ENCODE results near the gene RBPJL.
"Not testable (repeated sequence)": the region's sequence is repeated elsewhere in the genome, so short reads cannot be mapped to it uniquely, and the experiment has no call there.

The RBPJL gene

DNA sequence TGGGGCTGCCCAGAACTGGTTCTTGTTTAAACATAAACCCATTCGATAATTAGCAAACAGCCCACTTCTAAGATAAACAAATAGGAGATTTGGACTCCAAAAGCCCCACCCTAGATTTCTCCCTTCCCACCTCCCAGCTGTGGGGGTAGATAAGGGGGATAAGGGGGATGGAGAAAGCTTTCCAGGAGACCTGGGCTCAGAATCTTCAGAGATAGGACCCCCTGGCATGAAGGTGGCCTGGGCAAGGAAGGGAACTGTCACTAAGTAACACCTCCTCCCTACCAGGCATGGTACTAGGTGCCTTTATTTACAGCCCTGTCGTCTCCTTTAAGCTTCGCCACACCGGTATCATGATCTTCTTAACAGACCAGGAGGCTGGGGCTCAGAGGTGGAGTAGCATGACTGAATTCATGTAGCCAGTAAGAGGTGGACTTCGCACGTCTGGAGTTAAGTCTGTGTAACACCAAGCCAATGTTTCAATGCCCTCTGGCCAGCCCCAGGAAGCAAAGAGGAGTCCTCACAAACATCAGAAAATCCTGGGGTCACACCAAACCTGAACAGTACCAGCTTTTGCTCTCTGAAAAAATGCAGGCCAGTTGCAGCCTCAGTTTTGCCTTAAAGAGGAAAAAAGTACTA lies 37.0 kb downstream of the RBPJL start:
- DNase-seq: no peak

DNA sequence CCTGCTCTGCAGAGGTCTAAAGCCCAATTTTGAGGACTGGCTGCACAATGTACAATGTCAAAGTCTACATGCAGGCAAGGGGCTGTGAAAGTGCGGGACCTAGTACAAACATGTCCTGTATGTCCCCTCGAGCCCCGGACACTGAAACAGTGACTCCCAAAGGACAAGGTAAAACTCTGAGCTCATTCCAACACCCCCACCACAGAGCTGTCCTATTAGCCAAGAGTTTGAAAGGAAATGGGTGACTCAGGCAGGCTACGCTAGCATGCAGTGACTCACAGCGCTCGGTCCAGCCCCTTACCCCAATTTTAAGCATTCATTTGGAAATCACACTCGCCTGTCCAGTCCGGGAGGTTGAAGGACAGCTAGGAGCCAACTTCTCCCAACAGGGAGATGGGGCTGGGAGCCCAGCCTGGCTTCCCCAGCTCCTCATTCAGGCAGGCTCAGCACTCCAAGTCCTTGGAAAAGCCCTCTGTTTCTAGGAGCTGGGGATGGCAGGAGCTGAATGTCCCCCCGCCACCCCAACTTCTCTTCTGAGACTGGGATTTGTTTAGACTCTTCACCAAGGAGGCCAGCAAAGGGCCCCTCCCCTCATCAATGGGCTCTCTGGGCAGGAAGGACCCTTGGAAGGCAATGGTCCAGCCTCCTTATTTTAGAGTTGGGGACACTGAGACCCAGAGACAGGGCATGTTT lies 37.7 kb downstream of the RBPJL start:
- no peak for DNase-seq

DNA sequence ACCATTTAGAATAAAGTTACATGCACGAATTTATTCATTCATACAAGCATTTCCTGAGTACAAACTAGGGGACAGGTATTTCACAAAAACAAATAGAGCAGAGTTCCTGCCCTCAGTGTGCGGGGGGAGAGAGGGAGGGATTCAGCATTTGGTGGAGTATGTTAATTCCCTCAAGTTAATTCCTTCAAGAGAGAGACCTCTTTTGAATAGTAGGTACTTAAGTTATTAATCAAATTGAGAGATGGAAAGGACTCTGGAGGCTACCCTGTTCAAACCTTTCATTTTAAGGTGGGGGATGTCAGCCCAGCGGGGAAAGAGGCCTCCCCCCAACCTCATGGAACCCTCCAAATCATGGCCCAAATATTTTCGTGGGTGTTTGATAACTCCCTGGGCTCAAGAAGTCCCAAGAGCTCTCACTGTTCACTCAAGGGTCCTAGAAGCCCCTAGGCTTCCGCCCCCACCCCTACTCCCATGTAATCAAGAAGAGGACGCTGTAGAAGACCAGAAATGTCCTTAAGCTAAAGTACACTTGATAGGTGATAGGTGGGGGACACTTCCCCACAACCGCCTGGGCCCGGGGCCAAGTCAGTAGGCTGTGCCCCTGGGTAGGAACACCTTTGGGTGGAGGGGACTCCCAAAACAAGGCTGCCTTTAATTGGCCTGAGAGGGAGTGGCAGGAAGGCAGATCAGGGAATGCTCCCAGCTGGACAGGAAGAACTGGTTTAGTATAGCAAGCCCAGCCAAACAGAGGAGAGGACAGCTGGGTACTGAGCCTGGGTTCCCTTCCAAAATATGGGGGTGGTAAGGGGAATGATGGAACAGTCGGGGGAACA lies 38.7 kb downstream of the RBPJL start:
- no peak for DNase-seq

DNA sequence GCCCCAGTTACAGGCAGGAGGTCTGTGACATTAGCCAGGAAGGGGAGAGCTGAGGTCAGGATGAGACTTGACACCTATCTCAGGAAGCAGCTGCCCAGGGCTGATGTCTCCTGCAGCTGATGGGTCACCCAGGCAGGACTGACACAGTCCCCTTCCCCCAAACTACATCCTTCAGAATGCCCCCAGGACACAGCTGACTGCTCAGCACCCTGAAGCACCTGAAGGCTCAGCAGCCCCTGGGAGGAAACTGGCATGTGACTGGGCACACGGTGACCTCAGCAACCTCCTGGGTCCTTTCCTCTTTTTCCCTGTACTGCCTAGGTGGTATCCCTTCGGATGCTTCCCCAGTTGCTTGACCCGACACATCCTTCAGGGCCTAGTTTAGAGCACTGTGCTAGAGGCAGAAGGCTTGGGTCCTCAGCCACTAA lies 39.7 kb downstream of the RBPJL start:
- no peak for DNase-seq

DNA sequence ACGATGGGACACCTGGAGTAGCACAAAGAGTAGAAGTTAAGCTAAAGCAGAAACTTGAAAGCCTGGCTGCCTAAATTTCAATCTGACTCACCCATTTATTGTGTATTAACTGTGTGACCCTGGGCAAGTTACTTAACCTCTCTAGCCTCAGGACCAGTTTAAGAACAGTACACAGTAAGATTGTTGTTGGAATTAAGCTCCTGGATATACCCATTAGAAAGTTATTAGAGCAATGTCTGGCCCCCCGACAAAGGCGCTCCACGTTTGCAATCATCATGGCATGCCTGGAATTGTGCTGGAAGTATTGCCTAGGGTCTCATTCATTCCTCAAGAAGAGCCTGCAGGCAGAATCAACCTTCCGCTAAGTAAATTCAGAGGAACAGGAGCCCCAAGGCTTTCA lies 40.2 kb downstream of the RBPJL start:
- DNase-seq: no peak

DNA sequence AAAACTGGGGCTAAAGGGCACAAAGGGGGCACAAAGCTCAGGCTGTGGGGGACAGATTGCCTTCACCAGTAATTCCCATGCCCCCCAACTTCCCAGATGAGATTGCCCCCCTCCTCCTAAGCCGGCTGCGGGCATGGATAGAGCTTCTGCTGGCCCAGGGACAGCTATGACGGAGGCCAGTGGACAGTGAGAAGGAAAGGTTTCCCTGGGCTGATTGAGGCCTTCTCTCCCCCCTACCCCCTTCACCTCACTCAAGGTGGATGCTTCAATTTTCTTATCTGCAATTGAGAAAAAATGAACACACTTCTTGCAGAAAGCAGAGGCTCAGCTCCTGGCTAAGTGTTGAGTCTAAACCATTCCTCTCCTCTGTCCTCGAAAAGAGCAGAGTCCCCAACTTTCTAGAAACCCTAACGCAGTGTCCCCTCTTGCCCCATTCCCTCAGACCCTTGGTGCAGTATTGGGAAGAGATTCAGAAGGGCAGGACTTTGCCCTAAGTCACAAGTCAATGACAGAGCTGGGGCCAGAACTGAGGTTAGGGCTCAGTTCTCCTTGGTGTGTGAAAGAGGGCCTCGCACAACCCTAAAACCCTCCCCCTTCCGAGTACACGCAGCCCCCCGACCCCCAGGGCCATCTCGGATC lies 40.8 kb downstream of the RBPJL start:
- DNase-seq: no peak

DNA sequence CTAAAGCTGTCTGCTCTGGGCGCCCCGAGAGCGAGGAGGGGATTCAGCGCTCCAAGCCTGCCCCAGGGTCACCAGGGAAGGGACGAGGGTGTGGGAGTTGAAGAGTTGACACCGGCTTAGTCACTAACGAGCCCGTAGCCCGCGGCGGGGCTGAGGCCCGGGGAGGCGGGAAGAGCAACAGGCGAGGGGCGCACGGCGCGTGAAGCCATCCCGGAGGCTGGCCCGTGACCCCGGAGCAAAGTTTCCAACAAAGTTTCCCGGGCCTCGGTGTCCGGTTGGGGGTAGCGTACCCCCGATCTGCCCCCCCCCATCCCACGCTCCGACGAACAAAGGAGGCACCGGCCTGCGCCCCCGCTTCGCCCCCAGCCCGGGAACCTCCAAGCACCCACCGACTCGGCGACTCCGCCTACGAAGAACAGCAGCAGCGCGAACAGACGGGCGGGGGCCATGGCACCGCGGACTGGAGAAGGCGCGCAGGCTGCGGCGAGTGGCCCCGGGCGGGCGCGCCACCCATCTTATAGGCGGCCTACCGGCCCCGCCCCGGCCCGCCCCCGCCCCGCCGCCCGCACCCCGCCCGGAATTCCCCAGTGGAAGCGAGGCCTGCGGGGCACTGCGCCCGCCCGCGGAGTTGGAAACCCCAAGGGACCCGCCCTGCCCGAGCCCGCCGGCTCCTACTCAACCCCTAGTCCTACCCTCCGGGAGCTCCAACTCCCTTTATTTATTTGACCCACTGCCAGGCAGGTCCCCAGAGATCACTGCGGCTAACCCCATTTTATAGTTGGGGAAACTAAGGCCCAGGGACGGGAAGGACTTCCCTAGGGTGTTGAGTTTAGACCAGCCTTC lies 41.5 kb downstream of the RBPJL start, which contains the start of gene SDC4:
TSS of gene SDC4 (minus strand) at position 489 of the 843 bp plus-strand sequence. CDS start at position 449, 40 bp downstream.
- peak in 1 of 2 experiments; percentile 16 for DNase-seq

DNA sequence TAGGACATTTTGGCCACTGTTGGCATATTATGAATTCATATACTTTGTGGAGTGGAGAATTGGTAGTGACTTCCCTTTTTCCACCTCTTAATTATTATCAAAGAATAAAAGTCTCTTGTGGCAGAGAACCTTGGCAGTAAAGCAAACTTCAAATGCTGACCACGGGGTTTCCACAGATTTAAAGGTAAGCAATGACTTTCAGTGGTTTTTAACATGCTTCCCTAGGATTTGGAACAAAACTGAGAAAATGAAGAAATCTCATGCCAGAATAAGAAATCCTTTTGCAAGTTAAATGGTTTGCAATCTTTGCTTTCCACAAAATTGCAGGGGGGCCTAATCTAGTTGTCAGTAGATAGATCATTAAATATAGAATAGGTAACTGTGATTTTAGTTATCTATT lies 43.6 kb downstream of the RBPJL start:
- DNase-seq: no peak

DNA sequence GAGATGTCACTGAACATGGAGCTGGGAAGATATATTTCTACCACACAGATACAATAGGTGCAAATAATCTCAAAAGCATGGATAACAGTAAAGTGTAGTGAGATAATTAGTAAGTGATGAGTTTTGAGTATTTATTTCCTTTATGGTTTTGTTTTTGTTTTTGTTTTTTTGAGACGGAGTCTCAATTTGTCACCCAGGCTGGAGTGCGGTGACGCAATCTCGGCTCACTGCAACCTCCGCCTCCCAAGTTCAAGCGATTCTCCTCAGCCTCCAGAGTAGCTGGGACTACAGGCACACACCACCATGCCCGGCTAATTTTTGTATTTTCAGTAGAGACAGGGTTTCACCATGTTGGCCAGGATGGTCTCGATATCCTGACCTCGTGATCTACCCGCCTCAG lies 44.2 kb downstream of the RBPJL start:
- not testable (repeated sequence) for DNase-seq

DNA sequence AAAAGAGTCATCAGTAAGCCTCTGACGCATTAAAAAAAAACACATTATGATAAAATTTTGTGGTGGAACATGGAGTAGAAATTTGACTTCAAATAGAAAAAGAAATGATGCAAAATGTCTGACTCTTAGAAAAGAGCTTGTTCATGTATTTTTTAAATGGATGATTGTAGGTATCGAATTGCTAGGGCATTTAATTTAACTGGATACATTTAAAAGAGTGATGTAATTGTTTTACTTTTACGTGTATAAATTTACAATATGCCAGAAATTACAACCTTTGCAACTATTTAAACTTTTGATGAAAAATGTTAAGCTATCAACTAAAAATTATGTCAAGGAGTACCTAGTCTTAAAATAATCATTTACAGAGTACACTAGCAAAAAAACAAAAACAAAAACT lies 46.1 kb downstream of the RBPJL start:
- DNase-seq: no peak

DNA sequence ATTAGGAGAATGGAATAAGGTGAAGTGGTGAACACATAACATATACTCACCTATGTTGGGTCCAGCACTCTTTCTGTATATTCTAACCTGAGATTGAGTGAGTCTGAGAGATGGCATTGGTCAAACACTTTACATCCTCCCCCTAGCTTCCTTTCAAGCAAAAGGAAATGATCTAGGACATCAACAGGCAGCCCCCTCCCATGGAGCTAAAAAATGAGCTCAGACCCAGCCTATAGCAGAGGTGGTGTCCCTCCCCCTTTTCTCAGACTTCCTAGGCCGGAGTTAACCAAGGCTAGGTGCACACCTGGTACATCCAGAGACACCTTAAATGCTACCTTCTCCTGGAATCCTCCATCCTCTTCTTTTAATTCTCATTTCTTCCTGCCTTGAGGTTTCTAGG lies 47.1 kb downstream of the RBPJL start:
- DNase-seq: no peak

DNA sequence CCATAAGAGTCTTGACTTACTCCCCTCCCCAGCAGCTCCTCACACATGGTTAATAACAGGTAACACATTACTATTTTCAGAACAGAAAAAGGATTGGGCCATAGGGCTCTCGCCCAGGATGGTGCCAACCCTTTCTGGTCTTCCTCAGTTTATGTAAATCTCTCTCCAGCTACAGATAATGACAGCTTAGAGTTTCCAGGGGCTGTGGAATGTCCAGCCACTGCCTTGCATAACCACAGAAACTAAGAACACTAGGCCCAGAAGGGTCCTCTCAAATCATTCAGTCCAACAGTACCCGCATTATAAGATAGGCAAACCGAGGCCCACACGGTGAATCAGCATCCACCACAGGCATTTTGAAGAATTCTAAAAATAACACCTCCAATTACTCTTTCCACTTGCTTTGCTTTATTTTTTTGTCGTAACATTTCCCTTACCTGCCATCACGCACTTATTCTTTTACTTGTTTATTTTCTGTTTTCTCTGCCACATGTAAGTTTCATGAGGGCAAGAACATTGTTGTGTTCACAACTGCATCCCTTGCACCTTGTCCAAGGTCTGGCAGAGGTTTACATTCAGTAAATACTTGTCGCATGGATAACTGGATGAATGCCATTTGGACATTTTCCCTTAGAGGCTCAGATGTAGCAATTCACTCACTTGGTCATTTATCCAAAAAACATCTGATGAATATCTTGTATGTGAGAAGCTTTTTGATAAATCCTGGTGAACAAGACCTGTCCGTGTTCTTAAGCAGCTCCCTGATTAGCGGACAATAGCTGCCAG lies 48.0 kb downstream of the RBPJL start:
- no peak for DNase-seq

DNA sequence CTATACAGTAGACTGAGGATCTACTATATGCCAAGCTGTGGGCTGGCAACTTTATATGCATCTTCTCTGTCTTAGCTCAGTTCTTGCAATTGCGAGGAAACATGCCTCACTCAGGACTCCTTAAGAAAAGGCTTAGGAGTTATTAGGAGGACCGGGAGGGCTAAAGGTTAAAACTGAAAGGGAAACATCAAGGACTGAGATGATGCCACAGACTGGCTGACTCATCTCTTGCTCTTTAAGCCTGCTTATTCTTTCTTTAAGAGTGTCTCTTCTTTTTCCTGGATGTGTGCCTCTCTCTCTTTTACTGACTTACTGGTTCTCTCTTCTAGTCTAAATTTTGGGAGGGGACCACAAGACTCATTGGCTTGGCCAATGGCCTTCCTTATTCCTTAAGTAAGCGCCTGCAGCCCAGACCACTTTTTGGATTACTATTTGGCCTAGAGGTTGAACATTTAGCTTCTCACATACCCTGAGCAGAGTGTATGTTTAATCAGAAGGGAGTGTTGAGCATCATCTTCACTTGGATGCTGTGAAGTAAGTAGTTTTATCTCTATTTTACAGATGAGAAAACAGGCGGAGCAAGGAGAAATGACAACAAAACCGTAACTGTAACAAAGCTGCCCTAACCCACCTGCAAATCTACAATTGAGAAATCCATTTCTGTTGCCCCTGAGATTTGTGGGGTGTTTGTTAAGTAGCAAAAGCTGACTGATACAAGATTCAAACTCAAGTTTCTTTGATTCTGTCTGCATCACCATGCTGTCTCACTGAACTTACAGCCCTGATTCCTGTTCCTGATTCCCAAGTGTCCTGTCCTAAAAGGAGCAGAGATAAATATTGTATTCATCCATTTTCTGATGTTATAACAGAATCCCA lies 48.8 kb downstream of the RBPJL start:
- DNase-seq: no peak

DNA sequence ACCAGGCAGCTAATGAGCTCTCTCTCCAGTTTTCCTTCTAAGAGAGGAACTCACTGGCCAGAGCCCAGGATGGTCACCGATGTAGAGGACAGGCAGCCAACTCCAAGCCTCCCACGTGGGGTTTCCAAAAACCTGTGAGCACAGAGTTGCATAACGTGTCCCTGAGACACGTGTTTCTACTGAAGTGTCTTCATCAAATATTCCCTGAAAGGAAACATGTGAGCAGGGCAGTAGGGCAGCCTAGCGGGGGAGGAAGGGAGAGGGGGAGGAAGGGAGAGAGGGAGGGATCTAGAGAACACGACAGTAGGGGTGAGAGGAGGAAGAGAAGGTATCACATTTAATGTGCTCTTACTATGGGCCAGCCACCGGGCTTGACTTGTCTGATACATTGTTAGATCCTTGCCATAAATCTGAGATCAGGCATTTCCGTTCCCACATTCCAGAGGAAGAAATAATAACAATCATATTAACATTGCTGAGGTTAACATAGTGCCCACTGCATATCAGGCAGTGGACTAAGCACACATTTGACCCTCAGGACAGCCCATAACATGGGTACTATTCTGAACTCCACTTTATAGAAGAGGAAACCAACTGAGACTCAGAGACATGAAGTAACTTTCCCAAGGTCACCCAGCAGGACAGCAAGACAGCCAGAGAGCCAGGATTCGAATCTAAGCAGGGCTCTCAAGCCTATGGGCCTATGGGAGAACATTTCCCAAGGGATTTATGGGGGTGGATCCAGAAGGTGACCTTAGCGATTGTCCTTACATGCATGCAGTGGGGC lies 51.8 kb downstream of the RBPJL start:
- DNase-seq: no peak

DNA sequence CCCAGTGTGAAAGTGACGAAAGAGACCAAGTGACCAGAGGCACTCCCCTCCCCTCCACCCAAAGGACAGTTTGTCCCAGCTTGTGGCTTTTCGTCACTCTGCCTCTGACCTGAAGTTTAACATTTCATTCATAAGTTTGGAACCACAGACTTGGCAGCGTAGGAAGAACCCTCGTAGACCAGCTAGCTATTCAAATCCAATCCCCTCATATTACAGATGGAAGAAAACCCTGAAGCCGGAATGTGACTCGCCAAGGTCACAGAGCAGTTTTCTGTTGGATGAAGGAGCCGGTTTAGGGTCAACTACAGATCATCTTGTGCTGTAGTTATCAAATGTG lies 52.4 kb downstream of the RBPJL start:
- DNase-seq: no peak

DNA sequence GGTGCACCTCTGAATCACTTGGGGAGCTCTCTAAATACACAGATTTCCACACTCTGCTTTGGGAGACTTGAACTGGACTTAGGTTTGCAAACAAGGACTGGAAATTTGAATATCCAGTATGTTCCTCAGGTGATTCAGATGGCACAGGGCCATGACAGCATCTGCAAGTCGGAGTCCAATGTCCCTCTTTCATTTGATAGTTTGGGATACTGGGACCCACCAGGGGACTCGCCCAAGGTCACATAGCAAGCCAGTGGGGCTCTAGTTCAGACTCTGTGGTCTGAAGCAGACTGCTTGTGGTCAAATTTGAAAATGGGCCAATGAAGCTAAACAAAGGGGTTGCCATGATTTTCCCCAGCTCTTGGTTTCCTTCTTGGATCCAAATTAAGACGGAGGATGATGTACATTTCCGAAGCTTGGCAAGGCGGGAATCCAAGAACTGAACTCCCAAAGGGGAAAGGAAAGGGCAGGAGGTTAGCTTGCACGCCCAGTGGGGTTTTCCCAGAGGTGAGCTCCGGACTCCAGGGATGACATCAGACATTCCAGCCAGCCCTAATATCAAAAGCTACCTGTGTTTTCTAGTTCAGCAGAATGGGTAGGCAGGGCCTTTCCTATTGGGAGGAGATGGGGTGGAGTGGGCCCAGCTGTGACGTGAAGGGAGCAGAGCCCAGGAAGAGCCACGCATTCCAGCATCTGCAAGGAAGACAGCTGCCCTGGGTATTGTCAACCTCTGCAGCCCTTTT lies 52.9 kb downstream of the RBPJL start:
- DNase-seq: no peak

DNA sequence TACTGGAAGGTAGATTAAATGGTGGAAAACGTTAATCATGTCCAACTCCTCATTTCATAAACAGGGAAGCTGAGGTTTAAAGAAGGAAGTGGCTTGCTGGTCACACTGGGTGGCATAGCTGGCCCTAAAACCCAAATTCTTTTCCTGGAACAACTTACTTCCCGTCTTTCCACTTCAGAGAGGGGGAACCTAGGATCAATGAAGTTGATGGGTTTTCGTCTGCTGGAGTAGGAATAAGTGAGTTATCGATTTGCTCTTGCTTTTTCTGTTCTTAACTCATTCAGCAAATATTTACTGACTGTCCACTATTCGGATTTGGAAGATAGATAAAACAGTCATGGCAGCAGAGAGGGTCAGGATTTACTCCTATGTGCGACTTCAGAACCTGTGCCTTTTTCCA lies 55.2 kb downstream of the RBPJL start:
- no peak for DNase-seq

DNA sequence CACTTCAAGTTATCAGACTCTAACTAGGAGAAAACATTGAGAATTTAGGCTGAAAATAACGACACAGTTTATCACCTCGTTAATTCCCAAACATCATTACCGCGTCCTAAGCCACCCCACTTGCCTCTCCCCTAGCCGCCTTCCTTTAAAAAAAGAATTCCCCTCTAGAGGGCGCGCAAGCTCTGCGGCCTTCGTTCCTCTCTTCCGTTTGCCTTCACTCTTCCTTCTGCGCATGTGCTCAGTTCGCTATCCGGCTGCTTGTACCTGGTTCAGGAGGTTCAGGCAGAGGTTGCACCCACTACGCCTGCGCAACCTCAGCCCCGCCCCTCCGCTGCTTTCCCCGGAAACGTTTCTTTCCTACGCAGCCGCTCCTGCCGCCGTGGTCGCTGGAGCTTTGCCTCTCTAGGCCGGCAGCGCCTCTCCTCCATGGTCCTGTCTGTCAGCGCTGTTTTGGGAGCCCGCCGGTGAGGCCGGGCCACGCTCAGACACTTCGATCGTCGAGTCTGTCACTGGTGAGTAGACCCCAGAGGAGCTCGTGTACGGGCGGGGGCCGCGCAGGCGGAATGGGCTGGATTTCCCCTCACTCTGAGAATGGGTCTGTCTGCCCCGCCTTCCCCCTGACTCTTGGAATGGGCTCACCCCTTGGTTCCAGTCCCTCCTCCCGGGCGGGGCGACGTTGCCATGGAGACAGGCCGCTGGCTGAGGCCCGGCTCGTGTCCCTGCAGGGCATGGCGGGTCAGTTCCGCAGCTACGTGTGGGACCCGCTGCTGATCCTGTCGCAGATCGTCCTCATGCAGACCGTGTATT lies 56.4 kb downstream of the RBPJL start, which contains the start of gene SYS1:
TSS of gene SYS1 (plus strand) at position 353 of the 807 bp plus-strand sequence. CDS start at position 729, 376 bp downstream.
- DNase-seq: peak; percentile 98 to 99
